Endothelial cell of umbilical vein (primary cell): Measurements from ENCODE around the gene ISG15. TPM values are rescaled to one million over a fixed set of nuclear protein-coding genes. Genes with fewer than 3 reads are reported as not detected.

Experiments used
- BruUV-seq: library from RNA; stranded (reverse); fragments of 400-500 nt; replicated peaks from 2 replicates; lab custom pipeline; 2021; lab: Mats Ljungman, UMichigan
- CTCF ChIA-PET: fragments of 300-600, 350-600 bp; sonication (Branson Sonifier 250); formaldehyde crosslinking; loops from one replicate; lab custom pipeline; 2021; ENCODE audit warnings: antibody characterized with exemption, inconsistent platforms; lab: Charles Lee
- POLR2A ChIA-PET: fragments of 300-600, 350-600 bp; sonication (Branson Sonifier 250); formaldehyde crosslinking; loops from one replicate; lab custom pipeline; 2021; ENCODE audit warnings: antibody characterized with exemption, inconsistent platforms; lab: Charles Lee
- DNase-seq: peaks from one replicate; pipeline ENCODE4 v3.0.0-alpha.2; 2011; ENCODE audit warnings: low read depth, low spot score
- FAIRE-seq: peaks from 2 replicates; lab custom pipeline; 2011; peaks lifted over from hg19 to GRCh38; lab: Jason Lieb, UNC
- H2AFZ ChIP-seq: 2 replicates; pipeline ENCODE4 v1.6.0; 2012; ENCODE audit warnings: low read depth, low read length, control low read depth, inconsistent platforms
- H3K27ac ChIP-seq: 2 replicates; pipeline ENCODE4 v1.5.1; 2011; ENCODE audit warnings: low read depth, mild to moderate bottlenecking, control low read depth, low read length, moderate library complexity; ENCODE audit not compliant: insufficient read depth
- H3K27me3 ChIP-seq, 2 experiments: 2 replicates each; pipeline versions ENCODE4 v1.6.0 to v1.6.1; 2011; ENCODE audit warnings: low read length in 2 of 2, mixed read lengths in 1 of 2; ENCODE audit not compliant: control insufficient read depth in 2 of 2, insufficient read depth in 2 of 2
- H3K36me3 ChIP-seq, 2 experiments: 2 replicates in 1 of 2; 3 replicates in 1 of 2; pipeline ENCODE4 v1.5.1; 2011; ENCODE audit warnings: low read length in 2 of 2, mild to moderate bottlenecking in 1 of 2, moderate library complexity in 1 of 2; ENCODE audit not compliant: control insufficient read depth in 2 of 2, insufficient read depth in 2 of 2; ENCODE audit errors: extremely low read depth in 1 of 2
- H3K4me1 ChIP-seq: 3 replicates; pipeline ENCODE4 v1.5.1; 2011; ENCODE audit warnings: mild to moderate bottlenecking, low read length; ENCODE audit not compliant: control insufficient read depth, insufficient read depth; ENCODE audit errors: extremely low read depth
- H3K4me2 ChIP-seq: 2 replicates; pipeline ENCODE4 v1.6.1; 2011; ENCODE audit warnings: low read length, control low read depth, mixed read lengths; ENCODE audit not compliant: insufficient read depth
- H3K4me3 ChIP-seq, 3 experiments: fragments of 200-600 bp in 1 of 3; sonication (generic), shearing (Covaris generic) in 1 of 3; replicated peaks in 1 of 3; 2 replicates each; pipeline ENCODE4 v1.5.1; 2011 to 2016; ENCODE audit warnings: control low read depth in 3 of 3, low read length in 3 of 3, mild to moderate bottlenecking in 2 of 3, inconsistent platforms in 1 of 3, low read depth in 1 of 3, moderate library complexity in 1 of 3; ENCODE audit not compliant: insufficient read depth in 1 of 3
- H3K79me2 ChIP-seq: 2 replicates; pipeline ENCODE4 v1.6.0; 2012; ENCODE audit warnings: low read length, inconsistent platforms; ENCODE audit not compliant: control insufficient read depth, insufficient read depth
- H3K9ac ChIP-seq: replicated peaks from 2 replicates; pipeline ENCODE3; 2011; ENCODE audit warnings: low read length, control low read depth; ENCODE audit not compliant: insufficient read depth; ENCODE audit errors: extremely low read depth
- H3K9me1 ChIP-seq: replicated peaks from 3 replicates; pipeline ENCODE4 v1.6.0; 2011; ENCODE audit warnings: mild to moderate bottlenecking, low read length; ENCODE audit not compliant: control insufficient read depth, insufficient read depth; ENCODE audit errors: extremely low read depth
- H3K9me3 ChIP-seq: replicated peaks from 2 replicates; pipeline ENCODE4 v1.5.1; 2012; ENCODE audit warnings: low read length, inconsistent platforms; ENCODE audit not compliant: control insufficient read depth, insufficient read depth
- H4K20me1 ChIP-seq: replicated peaks from 2 replicates; pipeline ENCODE3; 2011; ENCODE audit warnings: mild to moderate bottlenecking, low read length; ENCODE audit not compliant: control insufficient read depth, insufficient read depth; ENCODE audit errors: extremely low read depth
- EZH2 ChIP-seq: IDR thresholded peaks from 2 replicates; pipeline ENCODE4 v1.6.1; 2012; ENCODE audit warnings: borderline replicate concordance, low read depth, mild to moderate bottlenecking, moderate library complexity, low read length, inconsistent platforms; ENCODE audit not compliant: severe bottlenecking
- FOS ChIP-seq: IDR thresholded peaks from 2 replicates; pipeline ENCODE4 v1.6.1; 2011; ENCODE audit warnings: mild to moderate bottlenecking, low read length, moderate library complexity, borderline replicate concordance; ENCODE audit not compliant: insufficient read depth
- GATA2 ChIP-seq: IDR thresholded peaks from 2 replicates; pipeline ENCODE4 v1.7.0; 2011; ENCODE audit warnings: low read depth, mild to moderate bottlenecking, moderate library complexity, mixed read lengths, low read length; ENCODE audit not compliant: insufficient read length, insufficient read depth
- JUN ChIP-seq: IDR thresholded peaks from 2 replicates; pipeline ENCODE4 v1.6.1; 2011; ENCODE audit warnings: borderline replicate concordance, low read depth; ENCODE audit not compliant: insufficient read length, insufficient read depth
- MAX ChIP-seq: IDR thresholded peaks from 2 replicates; pipeline ENCODE4 v1.6.1; 2011; ENCODE audit not compliant: insufficient read depth, insufficient read length
- MYC ChIP-seq: IDR thresholded peaks from one replicate; pipeline ENCODE4 v1.6.1; 2011; ENCODE audit warnings: mild to moderate bottlenecking, low read depth, low read length
- POLR2A ChIP-seq: IDR thresholded peaks from 2 replicates; pipeline ENCODE4 v1.6.1; 2012; ENCODE audit warnings: low read depth, mild to moderate bottlenecking, control low read depth, low read length
- POLR2AphosphoS5 ChIP-seq: IDR thresholded peaks from 2 replicates; pipeline ENCODE4 v1.6.1; 2012; ENCODE audit warnings: low read depth, mild to moderate bottlenecking, control low read depth, low read length, moderate library complexity; ENCODE audit not compliant: insufficient read depth
- dilution Hi-C: fragments of 300-500 bp; cut with MboI; formaldehyde crosslinking; loops from one replicate; pipeline ENCODE4 v1.15.0; 2019; ENCODE audit warnings: low sequenced_read_pairs; ENCODE audit not compliant: extremely low pct_ligation_motif_present
- intact Hi-C: fragments of 100-400 bp; cut with micrococcal nuclease; formaldehyde crosslinking; loops from one replicate; pipeline ENCODE4 v1.10.0; 2022
- polyA plus RNA-seq, 4 experiments: library from polyadenylated mRNA; depleted of rRNA in 3 of 4; stranded (reverse) in 3 of 4; unstranded in 1 of 4; fragments of >200 nt; gene quantifications; 2 replicates each; pipeline versions ENCODE4 v1.2.1 to v1.2.3, GENCODE V29; 2011 to 2012; ENCODE audit warnings: missing spikeins in 1 of 4
- total RNA-seq: library from RNA; stranded (reverse); gene quantifications from 2 replicates; pipeline ENCODE4 v1.2.3, GENCODE V29; 2021
- TF ChIP-seq, protein P1 (sequence below), 2 donors: IDR thresholded peaks; 1 replicate in 1 of 2; 2 replicates in 1 of 2; pipeline ENCODE4 v1.5.1; 2011; ENCODE audit warnings: low read length in 2 of 2, mild to moderate bottlenecking in 2 of 2, moderate library complexity in 2 of 2, control low read depth in 1 of 2, inconsistent platforms in 1 of 2, low read depth in 1 of 2; ENCODE audit not compliant: insufficient read depth in 1 of 2; ENCODE audit errors: extremely low read depth in 1 of 2

The ISG15 gene
- total and polyA plus RNA-seq, 2 donors (not counting 3 experiments of a cell fraction or from before 2014, with no cell fraction given): 44.6 to 154 TPM

DNA sequence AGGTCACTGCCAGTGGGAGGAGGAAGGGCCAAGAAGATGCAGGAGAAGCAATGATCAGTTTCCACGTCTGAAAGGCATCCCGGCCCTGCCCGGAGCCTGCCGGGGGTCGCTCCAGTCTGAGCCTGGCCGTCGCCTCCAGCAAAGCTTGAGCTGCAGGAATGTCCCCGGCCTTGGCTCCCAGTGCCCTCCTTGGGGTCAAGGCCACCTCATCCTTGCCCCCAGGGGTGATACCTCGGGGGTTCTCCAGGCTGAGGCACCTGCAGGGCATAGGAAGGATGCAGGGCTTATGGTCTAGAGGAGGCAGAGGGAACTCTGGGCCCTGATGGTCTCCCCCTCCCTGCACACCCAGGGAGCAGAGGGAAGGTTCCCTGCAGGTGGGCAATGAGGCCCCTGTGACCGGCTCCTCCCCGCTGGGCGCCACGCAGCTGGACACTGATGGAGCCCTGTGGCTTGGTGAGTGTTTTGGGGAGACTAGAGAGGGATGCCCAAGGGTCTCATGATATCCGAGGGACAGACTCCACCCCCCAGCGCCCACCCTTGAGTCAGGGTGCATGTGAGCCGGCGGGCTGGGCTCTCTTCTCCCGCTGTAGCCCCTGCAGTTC lies 40.9 kb downstream of the ISG15 start:
- peaks cover 0 to 2% of the 10 kb centered on the region in 2 experiments for H3K27me3 ChIP-seq
- no peak overlapping the region for H3K27ac ChIP-seq
- no peaks in the 10 kb centered on the region for H4K20me1 ChIP-seq
- no peaks in the 10 kb centered on the region for H3K9me3 ChIP-seq
- CTCF ChIA-PET: interaction anchor here (1.2 kb wide), 1 partner anchor 31 kb away, joined by 3 read pairs; no protein-coding TSS in a partner anchor
- H3K79me2 ChIP-seq: no peaks in the 10 kb centered on the region
- DNase-seq (no peak), FAIRE-seq (no peak)
- H3K4me1 ChIP-seq: peaks cover 4% of the 10 kb centered on the region
- POLR2A ChIA-PET: no interaction called here
- H2AFZ ChIP-seq: no peak overlapping the region
- BruUV-seq: no TSS peak
- no peaks in the 10 kb centered on the region for H3K9me1 ChIP-seq
- peaks cover 0 to 11% of the 10 kb centered on the region in 2 experiments for H3K36me3 ChIP-seq
- no peak for TF ChIP-seq FOS
- no peak for TF ChIP-seq EZH2
- TF ChIP-seq, protein P1, sequence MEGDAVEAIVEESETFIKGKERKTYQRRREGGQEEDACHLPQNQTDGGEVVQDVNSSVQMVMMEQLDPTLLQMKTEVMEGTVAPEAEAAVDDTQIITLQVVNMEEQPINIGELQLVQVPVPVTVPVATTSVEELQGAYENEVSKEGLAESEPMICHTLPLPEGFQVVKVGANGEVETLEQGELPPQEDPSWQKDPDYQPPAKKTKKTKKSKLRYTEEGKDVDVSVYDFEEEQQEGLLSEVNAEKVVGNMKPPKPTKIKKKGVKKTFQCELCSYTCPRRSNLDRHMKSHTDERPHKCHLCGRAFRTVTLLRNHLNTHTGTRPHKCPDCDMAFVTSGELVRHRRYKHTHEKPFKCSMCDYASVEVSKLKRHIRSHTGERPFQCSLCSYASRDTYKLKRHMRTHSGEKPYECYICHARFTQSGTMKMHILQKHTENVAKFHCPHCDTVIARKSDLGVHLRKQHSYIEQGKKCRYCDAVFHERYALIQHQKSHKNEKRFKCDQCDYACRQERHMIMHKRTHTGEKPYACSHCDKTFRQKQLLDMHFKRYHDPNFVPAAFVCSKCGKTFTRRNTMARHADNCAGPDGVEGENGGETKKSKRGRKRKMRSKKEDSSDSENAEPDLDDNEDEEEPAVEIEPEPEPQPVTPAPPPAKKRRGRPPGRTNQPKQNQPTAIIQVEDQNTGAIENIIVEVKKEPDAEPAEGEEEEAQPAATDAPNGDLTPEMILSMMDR (IDR thresholded peaks at IDR 0.05; ENCODE audit: extremely low read depth in 1 of 2, insufficient read depth in 1 of 2, low read depth in 1 of 2, low read length in 2 of 2): no peak
- no peak for TF ChIP-seq POLR2AphosphoS5
- no peak for TF ChIP-seq JUN
- TF ChIP-seq POLR2A: no peak
- no peak for TF ChIP-seq GATA2
- no peak for TF ChIP-seq MAX
- no peak for TF ChIP-seq MYC
- no peak overlapping the region for H3K4me2 ChIP-seq
- intact Hi-C loops (no loop called here), dilution Hi-C loops (no loop called here)
- no peak overlapping the region for H3K4me3 ChIP-seq
- no peak overlapping the region for H3K9ac ChIP-seq
